GM12878 (cell line): ENCODE measurements around the gene ABCC4. TPM values are rescaled to one million over a fixed set of nuclear protein-coding genes. Genes with fewer than 3 reads are reported as not detected.

Experiments
- ATAC-seq: fragments of 200-7000 bp; cut with Tn5 transposase; 3 replicates; pipeline ENCODE4 v1.9.1; 2020; ENCODE audit warnings: mild to moderate bottlenecking, moderate library complexity
- BruUV-seq: library from RNA; stranded (reverse); fragments of 400-500 nt; replicated peaks from 2 replicates; lab custom pipeline; 2021; lab: Mats Ljungman, UMichigan
- CTCF ChIA-PET: fragments of 300-600 bp; sonication (Branson Sonifier 250); formaldehyde crosslinking; extraction: SDS; loops from one replicate; lab custom pipeline; 2021; ENCODE audit warnings: inconsistent platforms; lab: Yijun Ruan, JAX
- POLR2A ChIA-PET: fragments of 350-600 bp; formaldehyde crosslinking; extraction: SDS; loops from one replicate; lab custom pipeline; 2021; ENCODE audit warnings: inconsistent platforms; lab: Charles Lee
- RAD21 ChIA-PET: fragments of 300-600 bp; sonication (Branson Sonifier 250); formaldehyde crosslinking; loops from one replicate; lab custom pipeline; 2023; ENCODE audit warnings: antibody characterized with exemption; ENCODE audit not compliant: unreplicated experiment; lab: Charles Lee
- SMC1A ChIA-PET: fragments of 300-600 bp; sonication (Branson Sonifier 250); formaldehyde crosslinking; loops from one replicate; lab custom pipeline; 2023; ENCODE audit not compliant: unreplicated experiment, uncharacterized antibody; lab: Charles Lee
- DNase-seq: peaks from one replicate; pipeline ENCODE4 v3.0.0-alpha.2; 2011; ENCODE audit warnings: low read depth, low spot score
- FAIRE-seq: peaks from 3 replicates; lab custom pipeline; 2011; peaks lifted over from hg19 to GRCh38; lab: Jason Lieb, UNC
- H2AFZ ChIP-seq: 2 replicates; pipeline ENCODE4 v1.6.0; 2011; ENCODE audit warnings: low read depth, low read length, control low read depth; ENCODE audit not compliant: control insufficient read depth
- H3K27ac ChIP-seq: 2 replicates; pipeline ENCODE4 v1.5.1; 2011; ENCODE audit warnings: control low read depth; ENCODE audit not compliant: control insufficient read depth, insufficient read depth
- H3K27me3 ChIP-seq, 2 experiments: replicated peaks in 1 of 2; 2 replicates each; pipeline versions ENCODE4 v1.6.0 to v1.6.1; 2011; ENCODE audit warnings: low read length in 1 of 2; ENCODE audit not compliant: control insufficient read depth in 2 of 2, insufficient read depth in 2 of 2
- H3K36me3 ChIP-seq, 2 experiments: 2 replicates each; pipeline ENCODE4 v1.5.1; 2011; ENCODE audit warnings: low read length in 1 of 2; ENCODE audit not compliant: control insufficient read depth in 2 of 2, insufficient read depth in 2 of 2
- H3K4me1 ChIP-seq: 2 replicates; pipeline ENCODE4 v1.6.1; 2011; ENCODE audit warnings: mild to moderate bottlenecking, low read length, moderate library complexity, mixed read lengths; ENCODE audit not compliant: control insufficient read depth, insufficient read depth
- H3K4me2 ChIP-seq: 2 replicates; pipeline ENCODE4 v1.6.0; 2011; ENCODE audit warnings: control low read depth; ENCODE audit not compliant: control insufficient read depth, insufficient read depth
- H3K4me3 ChIP-seq: fragments of 200-600 bp; sonication (generic); 2 replicates; pipeline ENCODE4 v1.5.1; 2016
- H3K79me2 ChIP-seq: 2 replicates; pipeline ENCODE4 v1.6.0; 2011; ENCODE audit warnings: low read length; ENCODE audit not compliant: control insufficient read depth, insufficient read depth
- H3K9ac ChIP-seq: 2 replicates; pipeline ENCODE4 v1.8.0; 2011; ENCODE audit warnings: low read length, control low read depth, mixed read lengths; ENCODE audit not compliant: control insufficient read depth, insufficient read depth
- H3K9me3 ChIP-seq: replicated peaks from 3 replicates; pipeline ENCODE4 v1.5.1; 2011; ENCODE audit warnings: mild to moderate bottlenecking, low read length; ENCODE audit not compliant: control insufficient read depth, insufficient read depth
- H4K20me1 ChIP-seq: 2 replicates; pipeline ENCODE4 v1.6.0; 2011; ENCODE audit not compliant: control insufficient read depth, insufficient read depth
- BCL3 ChIP-seq: IDR thresholded peaks from 2 replicates; pipeline ENCODE4 v1.6.1; 2011; ENCODE audit warnings: borderline replicate concordance, low read depth, mild to moderate bottlenecking, moderate library complexity, low read length; ENCODE audit not compliant: insufficient read depth, poor library complexity, severe bottlenecking
- CEBPZ ChIP-seq: fragments of 150-350 bp; IDR thresholded peaks from 2 replicates; pipeline ENCODE4 v1.6.1; 2016; ENCODE audit warnings: low read depth, low read length
- CREB1 ChIP-seq: IDR thresholded peaks from 2 replicates; pipeline ENCODE4 v1.6.1; 2012; ENCODE audit warnings: low read depth, mild to moderate bottlenecking, inconsistent platforms
- LARP7 ChIP-seq: fragments of 450-650 bp; IDR thresholded peaks from 2 replicates; pipeline ENCODE4 v1.6.1; 2017; ENCODE audit warnings: mild to moderate bottlenecking
- SMARCA5 ChIP-seq: fragments of 450-650 bp; IDR thresholded peaks from 2 replicates; pipeline ENCODE4 v1.6.1; 2017; ENCODE audit warnings: mild to moderate bottlenecking
- ZBTB33 ChIP-seq: fragments of 450-650 bp; IDR thresholded peaks from 2 replicates; pipeline ENCODE4 v1.6.1; 2017; ENCODE audit warnings: mild to moderate bottlenecking
- ZNF274 ChIP-seq: IDR thresholded peaks from one replicate; pipeline ENCODE4 v1.8.0; 2011; ENCODE audit not compliant: insufficient read length, insufficient read depth
- ZSCAN29 ChIP-seq: fragments of 450-650 bp; IDR thresholded peaks from 2 replicates; pipeline ENCODE4 v1.6.1; 2017; ENCODE audit warnings: mild to moderate bottlenecking, moderate library complexity
- WGBS: methylation state at CpG from one replicate; pipeline ENCODE4 v1.1.6; 2016; ENCODE audit warnings: low lambda C conversion rate; ENCODE audit not compliant: insufficient replicate concordance, insufficient coverage; ENCODE audit errors: missing lambda C conversion rate; 5-methylcytosine and 5-hydroxymethylcytosine counted together
- in situ Hi-C: fragments of 300-500 bp; cut with MboI; formaldehyde crosslinking; loops from 9 replicates; pipeline ENCODE4 v1.14.3; 2018; ENCODE audit warnings: mixed read lengths
- intact Hi-C: fragments of 100-400 bp; cut with micrococcal nuclease; formaldehyde crosslinking; loops from one replicate; pipeline ENCODE4 v1.14.2; 2022; ENCODE audit not compliant: unreplicated experiment
- polyA plus RNA-seq, 11 experiments: library from polyadenylated mRNA; depleted of rRNA in 4 of 11; unstranded in 6 of 11; stranded (reverse) in 5 of 11; fragments of >200 nt; fragmentation: Nextera tagmentation in 4 of 11; fragmentation: Illumina TruSeq in 1 of 11; extraction: Ambion mirVana in 4 of 11; extraction: Trizol in 1 of 11; gene quantifications; 1 replicate in 1 of 11; 2 replicates in 10 of 11; pipeline versions ENCODE4 v1.2.1 to v1.2.3, GENCODE V29; 2011 to 2016; ENCODE audit warnings: inconsistent platforms in 2 of 11, missing spikeins in 2 of 11, low read depth in 1 of 11
- total RNA-seq, 4 experiments: library from RNA; depleted of rRNA in 3 of 4; stranded (reverse); fragments of >200 nt in 3 of 4; fragmentation: Illumina TruSeq in 1 of 4; extraction: Trizol in 1 of 4; gene quantifications; 2 replicates each; pipeline versions ENCODE4 v1.2.1 to v1.2.3, GENCODE V29; 2013 to 2021
- TF ChIP-seq, protein P1 (sequence below): fragments of 450-650 bp; IDR thresholded peaks from 2 replicates; pipeline ENCODE4 v1.6.1; 2016; ENCODE audit warnings: mild to moderate bottlenecking, moderate library complexity, borderline replicate concordance

The ABCC4 gene
- total and polyA plus RNA-seq, 10 of the 15 experiments (the other 5 are each of a cell fraction or from before 2014, with no cell fraction given): 7.2 to 44.4 (median 24.1) TPM

GRCh38 chr13:95117092-95117491, 184.2 kb downstream of the ABCC4 start (continued):
- no peak for TF ChIP-seq CEBPZ

GRCh38 chr13:95115525-95115924, 185.7 kb downstream of the ABCC4 start:
- Histone ChIP-seq H3K4me2 (no peak overlapping the region), H2AFZ (no peak overlapping the region), H3K4me1 (no peaks in the 10 kb centered on the region), H3K36me3 (peaks cover 0 to 3% of the 10 kb centered on the region in 2 experiments; a peak in 2 of 4 replicates), H3K9me3 (no peaks in the 10 kb centered on the region), H3K4me3 (no peak overlapping the region), H3K9ac (no peak overlapping the region), H4K20me1 (no peaks in the 10 kb centered on the region), H3K27ac (no peak overlapping the region), H3K79me2 (no peaks in the 10 kb centered on the region), H3K27me3 (no peaks in the 10 kb centered on the region)
- DNase-seq (no peak), FAIRE-seq (no peak), ATAC-seq (no peak)
- TF ChIP-seq SMARCA5: no peak
- TF ChIP-seq LARP7: no peak
- no peak for TF ChIP-seq BCL3
- TF ChIP-seq ZSCAN29: no peak
- TF ChIP-seq ZNF274: no peak
- no peak for TF ChIP-seq CREB1
- no peak for TF ChIP-seq ZBTB33
- TF ChIP-seq, protein P1, sequence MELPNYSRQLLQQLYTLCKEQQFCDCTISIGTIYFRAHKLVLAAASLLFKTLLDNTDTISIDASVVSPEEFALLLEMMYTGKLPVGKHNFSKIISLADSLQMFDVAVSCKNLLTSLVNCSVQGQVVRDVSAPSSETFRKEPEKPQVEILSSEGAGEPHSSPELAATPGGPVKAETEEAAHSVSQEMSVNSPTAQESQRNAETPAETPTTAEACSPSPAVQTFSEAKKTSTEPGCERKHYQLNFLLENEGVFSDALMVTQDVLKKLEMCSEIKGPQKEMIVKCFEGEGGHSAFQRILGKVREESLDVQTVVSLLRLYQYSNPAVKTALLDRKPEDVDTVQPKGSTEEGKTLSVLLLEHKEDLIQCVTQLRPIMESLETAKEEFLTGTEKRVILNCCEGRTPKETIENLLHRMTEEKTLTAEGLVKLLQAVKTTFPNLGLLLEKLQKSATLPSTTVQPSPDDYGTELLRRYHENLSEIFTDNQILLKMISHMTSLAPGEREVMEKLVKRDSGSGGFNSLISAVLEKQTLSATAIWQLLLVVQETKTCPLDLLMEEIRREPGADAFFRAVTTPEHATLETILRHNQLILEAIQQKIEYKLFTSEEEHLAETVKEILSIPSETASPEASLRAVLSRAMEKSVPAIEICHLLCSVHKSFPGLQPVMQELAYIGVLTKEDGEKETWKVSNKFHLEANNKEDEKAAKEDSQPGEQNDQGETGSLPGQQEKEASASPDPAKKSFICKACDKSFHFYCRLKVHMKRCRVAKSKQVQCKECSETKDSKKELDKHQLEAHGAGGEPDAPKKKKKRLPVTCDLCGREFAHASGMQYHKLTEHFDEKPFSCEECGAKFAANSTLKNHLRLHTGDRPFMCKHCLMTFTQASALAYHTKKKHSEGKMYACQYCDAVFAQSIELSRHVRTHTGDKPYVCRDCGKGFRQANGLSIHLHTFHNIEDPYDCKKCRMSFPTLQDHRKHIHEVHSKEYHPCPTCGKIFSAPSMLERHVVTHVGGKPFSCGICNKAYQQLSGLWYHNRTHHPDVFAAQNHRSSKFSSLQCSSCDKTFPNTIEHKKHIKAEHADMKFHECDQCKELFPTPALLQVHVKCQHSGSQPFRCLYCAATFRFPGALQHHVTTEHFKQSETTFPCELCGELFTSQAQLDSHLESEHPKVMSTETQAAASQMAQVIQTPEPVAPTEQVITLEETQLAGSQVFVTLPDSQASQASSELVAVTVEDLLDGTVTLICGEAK: no peak
- intact Hi-C loops (no loop called here), in situ Hi-C loops (no loop called here)
- SMC1A ChIA-PET: interaction anchor here (1.7 kb wide), 1 partner anchor 14 kb away, joined by 8 read pairs; no protein-coding TSS in a partner anchor
- POLR2A ChIA-PET: no interaction called here
- no TSS peak for BruUV-seq
- WGBS: 98% methylated on average over 10 of the region's 10 CpGs
- CTCF ChIA-PET: no interaction called here
- RAD21 ChIA-PET: interaction anchor here (1.1 kb wide), 1 partner anchor 289 kb away, joined by 4 read pairs; no protein-coding TSS in a partner anchor
